ENCODE measurements around the gene ANKRD40CL.

The ANKRD40CL gene

DNA sequence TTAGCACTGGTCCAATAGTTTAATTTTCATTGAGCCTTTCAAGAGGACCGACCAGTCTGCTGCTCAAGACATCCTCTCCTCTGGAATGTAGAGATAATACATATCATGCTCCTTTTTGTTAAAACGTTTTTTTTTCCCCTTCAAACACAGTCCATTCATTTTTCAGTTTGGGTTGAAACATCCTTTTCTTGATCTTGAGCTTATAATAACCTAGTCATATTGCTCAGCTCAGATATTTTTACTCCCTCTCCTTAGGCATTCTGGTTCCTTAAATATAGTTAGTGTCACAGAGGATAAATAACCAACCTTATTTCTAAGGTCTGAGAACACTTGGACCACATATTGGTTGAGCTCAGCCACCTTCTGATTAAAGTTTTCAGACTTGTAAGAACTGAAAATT is 12.8 kb downstream of the ANKRD40CL start:
- Histone ChIP-seq H3K27ac (ENCODE audit: low read length) (no peak overlapping the region), H3K9ac (ENCODE audit: low read length) (no peak overlapping the region), H4K20me1 (ENCODE audit: insufficient read depth, low read length) (no peaks in the 10 kb centered on the region), H3K4me2 (ENCODE audit: low read length) (no peak overlapping the region), H2AFZ (ENCODE audit: low read depth, low read length) (no peak overlapping the region), H3K79me2 (ENCODE audit: low read length) (0 out of 2 replicates have a peak, but pooled peaks cover 4% of the 10 kb centered on the region), H3K36me3 (replicated peaks; ENCODE audit: low read depth, low read length) (peaks cover 46% of the 10 kb centered on the region), H3K4me3 (ENCODE audit: low read length) (no peak overlapping the region), H3K27me3 (ENCODE audit: low read depth, low read length) (no peaks in the 10 kb centered on the region), H3K9me3 (ENCODE audit: insufficient read depth, low read length) (no peaks in the 10 kb centered on the region), H3K4me1 (ENCODE audit: low read length) (no peaks in the 10 kb centered on the region)
- TF ChIP-seq EZH2phosphoT487 (IDR thresholded peaks at IDR 0.05; ENCODE audit: low read depth): no peak
- TF ChIP-seq, protein P1, sequence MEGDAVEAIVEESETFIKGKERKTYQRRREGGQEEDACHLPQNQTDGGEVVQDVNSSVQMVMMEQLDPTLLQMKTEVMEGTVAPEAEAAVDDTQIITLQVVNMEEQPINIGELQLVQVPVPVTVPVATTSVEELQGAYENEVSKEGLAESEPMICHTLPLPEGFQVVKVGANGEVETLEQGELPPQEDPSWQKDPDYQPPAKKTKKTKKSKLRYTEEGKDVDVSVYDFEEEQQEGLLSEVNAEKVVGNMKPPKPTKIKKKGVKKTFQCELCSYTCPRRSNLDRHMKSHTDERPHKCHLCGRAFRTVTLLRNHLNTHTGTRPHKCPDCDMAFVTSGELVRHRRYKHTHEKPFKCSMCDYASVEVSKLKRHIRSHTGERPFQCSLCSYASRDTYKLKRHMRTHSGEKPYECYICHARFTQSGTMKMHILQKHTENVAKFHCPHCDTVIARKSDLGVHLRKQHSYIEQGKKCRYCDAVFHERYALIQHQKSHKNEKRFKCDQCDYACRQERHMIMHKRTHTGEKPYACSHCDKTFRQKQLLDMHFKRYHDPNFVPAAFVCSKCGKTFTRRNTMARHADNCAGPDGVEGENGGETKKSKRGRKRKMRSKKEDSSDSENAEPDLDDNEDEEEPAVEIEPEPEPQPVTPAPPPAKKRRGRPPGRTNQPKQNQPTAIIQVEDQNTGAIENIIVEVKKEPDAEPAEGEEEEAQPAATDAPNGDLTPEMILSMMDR (IDR thresholded peaks at IDR 0.05; ENCODE audit: low read depth, low read length): no peak

DNA sequence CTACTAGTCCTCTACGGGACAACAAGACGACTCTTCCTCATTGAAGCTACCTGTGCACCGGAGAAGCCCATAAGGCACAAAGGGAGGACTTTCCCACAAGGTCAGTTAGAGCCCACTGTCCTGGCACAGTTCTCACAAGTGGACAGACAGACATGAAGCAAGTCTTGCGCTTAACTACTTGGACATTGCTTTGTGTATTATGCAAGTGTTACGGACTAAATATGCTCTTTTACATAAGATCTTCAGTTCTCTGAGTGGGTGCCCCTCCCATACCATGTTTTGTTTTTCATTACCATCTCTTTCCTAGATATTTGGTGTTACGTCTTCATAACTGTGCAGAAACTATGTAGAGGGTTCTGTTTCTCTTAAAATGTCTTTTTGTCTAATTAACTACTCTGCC is 18.1 kb downstream of the ANKRD40CL start:
- Histone ChIP-seq H3K4me2 (ENCODE audit: low read length) (no peak overlapping the region), H2AFZ (ENCODE audit: low read depth, low read length) (no peak overlapping the region), H3K9ac (ENCODE audit: low read length) (no peak overlapping the region), H3K27me3 (ENCODE audit: low read depth, low read length) (no peaks in the 10 kb centered on the region), H3K4me3 (ENCODE audit: low read length) (no peak overlapping the region), H3K4me1 (ENCODE audit: low read length) (no peaks in the 10 kb centered on the region), H4K20me1 (ENCODE audit: insufficient read depth, low read length) (no peaks in the 10 kb centered on the region), H3K27ac (ENCODE audit: low read length) (no peak overlapping the region), H3K79me2 (ENCODE audit: low read length) (peaks cover 19% of the 10 kb centered on the region), H3K36me3 (replicated peaks; ENCODE audit: low read depth, low read length) (peaks cover 80% of the 10 kb centered on the region), H3K9me3 (ENCODE audit: insufficient read depth, low read length) (no peaks in the 10 kb centered on the region)
- TF ChIP-seq, protein P1 (IDR thresholded peaks at IDR 0.05; ENCODE audit: low read depth, low read length): no peak
- TF ChIP-seq EZH2phosphoT487 (IDR thresholded peaks at IDR 0.05; ENCODE audit: low read depth): no peak

DNA sequence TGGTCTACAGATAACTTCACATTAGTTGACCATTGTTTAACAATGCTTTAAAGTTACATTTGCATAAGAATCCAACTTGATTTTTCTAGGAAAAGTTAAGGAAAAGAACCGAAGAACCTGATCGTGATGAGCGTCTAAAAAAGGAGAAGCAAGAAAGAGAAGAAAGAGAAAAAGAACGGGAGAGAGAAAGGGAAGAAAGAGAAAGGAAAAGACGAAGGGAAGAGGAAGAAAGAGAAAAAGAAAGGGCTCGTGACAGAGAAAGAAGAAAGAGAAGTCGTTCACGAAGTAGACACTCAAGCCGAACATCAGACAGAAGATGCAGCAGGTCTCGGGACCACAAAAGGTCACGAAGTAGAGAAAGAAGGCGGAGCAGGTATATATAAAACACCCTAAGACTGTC is 21.7 kb downstream of the ANKRD40CL start:
- Histone ChIP-seq H3K9me3 (ENCODE audit: insufficient read depth, low read length) (no peaks in the 10 kb centered on the region), H3K79me2 (ENCODE audit: low read length) (peaks cover 28% of the 10 kb centered on the region), H3K36me3 (replicated peaks; ENCODE audit: low read depth, low read length) (peaks cover 84% of the 10 kb centered on the region)

DNA sequence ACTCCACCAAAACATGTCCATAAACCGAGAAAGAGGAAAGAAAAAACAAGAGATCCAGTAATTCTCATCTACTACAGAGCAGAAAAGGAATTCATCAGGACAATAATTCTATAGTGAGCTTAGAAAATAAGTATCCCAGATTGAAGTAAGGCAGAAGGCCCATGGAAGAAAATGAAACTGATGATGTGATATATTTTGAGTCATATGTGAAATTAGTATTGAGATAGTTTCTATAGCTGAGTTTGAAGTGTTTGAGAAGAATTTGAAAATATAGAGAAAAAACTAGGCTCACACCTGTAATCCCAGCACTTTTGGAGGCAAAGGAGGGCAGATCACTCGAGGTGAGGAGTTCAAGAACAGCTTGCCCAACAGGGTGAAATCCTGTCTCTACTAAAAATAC is 28.2 kb downstream of the ANKRD40CL start:
- Histone ChIP-seq H3K9me3 (ENCODE audit: insufficient read depth, low read length) (no peaks in the 10 kb centered on the region), H3K79me2 (ENCODE audit: low read length) (peaks cover 76% of the 10 kb centered on the region), H2AFZ (ENCODE audit: low read depth, low read length) (no peak overlapping the region), H3K4me1 (ENCODE audit: low read length) (no peaks in the 10 kb centered on the region), H3K4me3 (ENCODE audit: low read length) (no peak overlapping the region), H3K27ac (ENCODE audit: low read length) (no peak overlapping the region), H3K27me3 (ENCODE audit: low read depth, low read length) (no peaks in the 10 kb centered on the region), H3K4me2 (ENCODE audit: low read length) (no peak overlapping the region), H3K9ac (ENCODE audit: low read length) (no peak overlapping the region), H3K36me3 (replicated peaks; ENCODE audit: low read depth, low read length) (peaks cover 59% of the 10 kb centered on the region), H4K20me1 (ENCODE audit: insufficient read depth, low read length) (peaks cover 59% of the 10 kb centered on the region)
- TF ChIP-seq, protein P1 (IDR thresholded peaks at IDR 0.05; ENCODE audit: low read depth, low read length): no peak
- no peak for TF ChIP-seq EZH2phosphoT487 (IDR thresholded peaks at IDR 0.05; ENCODE audit: low read depth)

More for the DNA sequence above, 21.7 kb downstream of the ANKRD40CL start:
- no peaks in the 10 kb centered on the region for H3K4me1 ChIP-seq (ENCODE audit: low read length)
- no peak overlapping the region for H3K27ac ChIP-seq (ENCODE audit: low read length)
- H3K9ac ChIP-seq (ENCODE audit: low read length): no peak overlapping the region
- no peak overlapping the region for H3K4me3 ChIP-seq (ENCODE audit: low read length)
- H4K20me1 ChIP-seq (ENCODE audit: insufficient read depth, low read length): no peaks in the 10 kb centered on the region
- TF ChIP-seq EZH2phosphoT487 (IDR thresholded peaks at IDR 0.05; ENCODE audit: low read depth): no peak
- TF ChIP-seq, protein P1 (IDR thresholded peaks at IDR 0.05; ENCODE audit: low read depth, low read length): no peak
- H3K27me3 ChIP-seq (ENCODE audit: low read depth, low read length): no peaks in the 10 kb centered on the region
- no peak overlapping the region for H3K4me2 ChIP-seq (ENCODE audit: low read length)
- H2AFZ ChIP-seq (ENCODE audit: low read depth, low read length): no peak overlapping the region

Data from OCI-LY3 (cell line).